Spleen (tissue), 7 donors: ENCODE results near the gene ZNF836.

Experiments used
- POLR2A ChIP-seq, 3 donors: fragments of 450-650 bp; IDR thresholded peaks; one replicate each; pipeline ENCODE4 v1.5.1; 2017; ENCODE audit warnings: antibody characterized with exemption in 3 of 3, mild to moderate bottlenecking in 1 of 3
- POLR2AphosphoS5 ChIP-seq, 3 donors: sonication (generic); formaldehyde crosslinking; IDR thresholded peaks; one replicate each; pipeline ENCODE4 v1.5.1; 2017; ENCODE audit warnings: antibody characterized with exemption in 3 of 3
- TF ChIP-seq, protein P1 (sequence below), 11 experiments: fragments of 200-600 bp in 7 of 11; fragments of 450-650 bp in 4 of 11; sonication (generic) in 4 of 11; IDR thresholded peaks in 8 of 11; conservative IDR thresholded peaks in 3 of 11; 1 replicate in 7 of 11; 2 replicates in 4 of 11; pipeline versions ENCODE4 v1.4.0 to v1.8.0; 2016 to 2021; ENCODE audit warnings: antibody characterized with exemption in 11 of 11, inconsistent platforms in 4 of 11, mild to moderate bottlenecking in 1 of 11
- donor health status: DM: no; HTN: no; CAD: no; lungs with moderate emphysema.
- donor health status: DM: no; HTN: no; CAD: no.
- donor health status: DM: no; HTN: no; CAD: no.

DNA sequence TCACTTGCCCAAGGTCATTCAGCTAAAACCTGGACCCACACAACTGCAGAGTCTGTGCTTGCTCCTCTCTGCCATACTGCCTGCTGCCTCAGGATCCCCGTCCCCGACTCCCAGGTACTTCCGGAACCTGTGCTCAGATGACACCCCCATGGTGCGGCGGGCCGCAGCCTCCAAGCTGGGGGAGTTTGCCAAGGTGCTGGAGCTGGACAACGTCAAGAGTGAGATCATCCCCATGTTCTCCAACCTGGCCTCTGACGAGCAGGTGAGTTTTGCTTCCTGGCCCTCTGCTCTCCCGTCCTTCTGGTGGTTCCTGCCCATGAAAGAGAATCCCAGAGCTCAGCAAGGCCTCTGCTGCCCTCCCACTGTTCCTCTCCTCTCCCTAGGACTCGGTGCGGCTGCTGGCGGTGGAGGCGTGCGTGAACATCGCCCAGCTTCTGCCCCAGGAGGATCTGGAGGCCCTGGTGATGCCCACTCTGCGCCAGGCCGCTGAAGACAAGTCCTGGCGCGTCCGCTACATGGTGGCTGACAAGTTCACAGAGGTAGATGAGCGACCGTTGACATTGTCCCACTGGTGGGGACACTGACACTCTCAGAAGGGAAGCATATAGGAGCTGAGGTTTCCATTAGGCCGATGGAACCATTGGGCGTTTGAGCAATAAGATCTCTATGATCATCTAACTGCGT lies 41.3 kb upstream of the ZNF836 start:
- TF ChIP-seq, protein P1, sequence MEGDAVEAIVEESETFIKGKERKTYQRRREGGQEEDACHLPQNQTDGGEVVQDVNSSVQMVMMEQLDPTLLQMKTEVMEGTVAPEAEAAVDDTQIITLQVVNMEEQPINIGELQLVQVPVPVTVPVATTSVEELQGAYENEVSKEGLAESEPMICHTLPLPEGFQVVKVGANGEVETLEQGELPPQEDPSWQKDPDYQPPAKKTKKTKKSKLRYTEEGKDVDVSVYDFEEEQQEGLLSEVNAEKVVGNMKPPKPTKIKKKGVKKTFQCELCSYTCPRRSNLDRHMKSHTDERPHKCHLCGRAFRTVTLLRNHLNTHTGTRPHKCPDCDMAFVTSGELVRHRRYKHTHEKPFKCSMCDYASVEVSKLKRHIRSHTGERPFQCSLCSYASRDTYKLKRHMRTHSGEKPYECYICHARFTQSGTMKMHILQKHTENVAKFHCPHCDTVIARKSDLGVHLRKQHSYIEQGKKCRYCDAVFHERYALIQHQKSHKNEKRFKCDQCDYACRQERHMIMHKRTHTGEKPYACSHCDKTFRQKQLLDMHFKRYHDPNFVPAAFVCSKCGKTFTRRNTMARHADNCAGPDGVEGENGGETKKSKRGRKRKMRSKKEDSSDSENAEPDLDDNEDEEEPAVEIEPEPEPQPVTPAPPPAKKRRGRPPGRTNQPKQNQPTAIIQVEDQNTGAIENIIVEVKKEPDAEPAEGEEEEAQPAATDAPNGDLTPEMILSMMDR (IDR thresholded peaks at IDR 0.05 in 8 of 11, conservative IDR thresholded peaks at IDR 0.05 in 3 of 11) = no peak
- peak in 2 of 3 donors; percentile 10 to 61 for TF ChIP-seq POLR2AphosphoS5 (IDR thresholded peaks at IDR 0.05)
- TF ChIP-seq POLR2A (IDR thresholded peaks at IDR 0.05) = no peak
